NT2/D1 (cell line): ENCODE data around the gene C2CD2.

Experiments used
- YY1 ChIP-seq: IDR thresholded peaks from 2 replicates; pipeline ENCODE4 v1.6.1; 2011; ENCODE audit not compliant: insufficient read length, insufficient read depth
- ZNF274 ChIP-seq: IDR thresholded peaks from 2 replicates; pipeline ENCODE4 v1.6.1; 2011; ENCODE audit warnings: mild to moderate bottlenecking, low read depth, low read length

DNA sequence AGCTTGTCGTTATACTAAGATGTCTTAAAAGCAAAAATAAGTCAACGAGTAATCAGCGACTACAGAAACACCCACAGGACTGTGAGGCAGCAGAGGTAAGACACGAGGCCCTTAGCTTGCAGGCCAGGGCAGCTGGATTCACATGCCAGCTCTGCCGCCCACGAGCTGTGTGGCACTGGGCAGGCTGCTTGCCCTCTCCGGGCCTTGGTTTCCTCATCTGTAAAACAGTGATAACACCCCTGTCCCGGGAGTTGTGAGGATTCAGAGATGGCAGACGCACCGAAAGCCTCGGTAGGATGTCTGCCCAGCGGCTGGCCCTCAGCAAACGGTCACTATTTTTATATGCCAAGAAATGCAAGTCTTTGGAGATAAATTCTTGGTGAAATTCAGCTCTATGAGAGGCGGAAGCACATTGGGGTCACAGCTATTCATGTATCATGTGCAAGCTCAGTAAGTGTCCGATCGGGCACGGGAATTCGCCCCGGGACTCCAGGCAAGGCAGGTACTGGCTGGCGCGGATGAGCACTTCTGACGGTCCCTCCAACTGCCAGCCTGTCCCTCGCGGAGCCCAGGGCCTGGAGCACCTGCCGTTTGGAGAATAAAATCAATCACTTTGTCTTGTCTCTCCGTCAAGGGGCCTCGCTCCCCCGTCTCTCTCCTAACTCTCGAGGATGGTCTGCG lies 1.1 kb downstream of the C2CD2 start:
- TF ChIP-seq ZNF274 = no peak
- no peak for TF ChIP-seq YY1
